NB4 (cell line): ENCODE data around the gene PHF21B.

Source experiments
- DNase-seq: peaks from one replicate; pipeline ENCODE4 v3.0.0; 2010; ENCODE audit warnings: low read depth
- H3K4me3 ChIP-seq: one replicate; pipeline ENCODE4 v1.5.1; 2011; ENCODE audit warnings: mild to moderate bottlenecking, low read depth, low read length, moderate library complexity
- MYC ChIP-seq: IDR thresholded peaks from 2 replicates; pipeline ENCODE4 v1.6.1; 2011; ENCODE audit warnings: low read depth, low read length
- POLR2A ChIP-seq: IDR thresholded peaks from 2 replicates; pipeline ENCODE4 v1.6.1; 2011; ENCODE audit warnings: mild to moderate bottlenecking; ENCODE audit not compliant: insufficient read length; ENCODE audit errors: extremely low read depth
- TF ChIP-seq, protein P1 (sequence below): IDR thresholded peaks from 2 replicates; pipeline ENCODE4 v1.6.1; 2011; ENCODE audit warnings: low read depth, low read length
- TF ChIP-seq, protein P2 (sequence below): IDR thresholded peaks from one replicate; pipeline ENCODE4 v1.5.1; 2012; ENCODE audit warnings: low read depth, low read length

PHF21B gene

DNA sequence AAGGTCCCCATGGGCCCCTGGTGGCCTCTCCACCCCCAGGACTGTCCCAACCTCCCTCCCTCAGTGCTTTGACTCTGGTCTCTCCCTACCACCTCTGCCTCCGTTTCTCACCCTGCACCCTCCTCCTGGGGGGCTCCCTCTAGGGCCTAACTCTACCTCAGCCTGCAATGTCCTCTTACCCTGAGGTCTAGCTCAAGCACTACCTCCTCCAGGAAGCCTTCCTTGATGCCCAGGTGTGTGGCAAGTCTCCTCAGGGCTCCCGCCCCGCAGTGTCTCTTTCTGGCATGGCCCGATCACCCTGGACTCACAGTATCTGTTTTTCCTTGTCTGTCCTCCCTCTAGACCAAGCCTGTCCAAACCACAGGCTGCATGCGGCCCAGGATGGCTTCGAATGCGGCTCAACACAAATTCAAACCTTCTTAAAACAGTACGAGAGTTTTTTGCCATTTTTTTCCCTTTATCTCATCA is 90.8 kb downstream of the PHF21B start:
- TF ChIP-seq MYC (no peak), POLR2A (no peak)
- TF ChIP-seq, protein P1, sequence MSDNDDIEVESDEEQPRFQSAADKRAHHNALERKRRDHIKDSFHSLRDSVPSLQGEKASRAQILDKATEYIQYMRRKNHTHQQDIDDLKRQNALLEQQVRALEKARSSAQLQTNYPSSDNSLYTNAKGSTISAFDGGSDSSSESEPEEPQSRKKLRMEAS: no peak
- TF ChIP-seq, protein P2, sequence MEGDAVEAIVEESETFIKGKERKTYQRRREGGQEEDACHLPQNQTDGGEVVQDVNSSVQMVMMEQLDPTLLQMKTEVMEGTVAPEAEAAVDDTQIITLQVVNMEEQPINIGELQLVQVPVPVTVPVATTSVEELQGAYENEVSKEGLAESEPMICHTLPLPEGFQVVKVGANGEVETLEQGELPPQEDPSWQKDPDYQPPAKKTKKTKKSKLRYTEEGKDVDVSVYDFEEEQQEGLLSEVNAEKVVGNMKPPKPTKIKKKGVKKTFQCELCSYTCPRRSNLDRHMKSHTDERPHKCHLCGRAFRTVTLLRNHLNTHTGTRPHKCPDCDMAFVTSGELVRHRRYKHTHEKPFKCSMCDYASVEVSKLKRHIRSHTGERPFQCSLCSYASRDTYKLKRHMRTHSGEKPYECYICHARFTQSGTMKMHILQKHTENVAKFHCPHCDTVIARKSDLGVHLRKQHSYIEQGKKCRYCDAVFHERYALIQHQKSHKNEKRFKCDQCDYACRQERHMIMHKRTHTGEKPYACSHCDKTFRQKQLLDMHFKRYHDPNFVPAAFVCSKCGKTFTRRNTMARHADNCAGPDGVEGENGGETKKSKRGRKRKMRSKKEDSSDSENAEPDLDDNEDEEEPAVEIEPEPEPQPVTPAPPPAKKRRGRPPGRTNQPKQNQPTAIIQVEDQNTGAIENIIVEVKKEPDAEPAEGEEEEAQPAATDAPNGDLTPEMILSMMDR: no peak
- no peak overlapping the region for H3K4me3 ChIP-seq

DNA sequence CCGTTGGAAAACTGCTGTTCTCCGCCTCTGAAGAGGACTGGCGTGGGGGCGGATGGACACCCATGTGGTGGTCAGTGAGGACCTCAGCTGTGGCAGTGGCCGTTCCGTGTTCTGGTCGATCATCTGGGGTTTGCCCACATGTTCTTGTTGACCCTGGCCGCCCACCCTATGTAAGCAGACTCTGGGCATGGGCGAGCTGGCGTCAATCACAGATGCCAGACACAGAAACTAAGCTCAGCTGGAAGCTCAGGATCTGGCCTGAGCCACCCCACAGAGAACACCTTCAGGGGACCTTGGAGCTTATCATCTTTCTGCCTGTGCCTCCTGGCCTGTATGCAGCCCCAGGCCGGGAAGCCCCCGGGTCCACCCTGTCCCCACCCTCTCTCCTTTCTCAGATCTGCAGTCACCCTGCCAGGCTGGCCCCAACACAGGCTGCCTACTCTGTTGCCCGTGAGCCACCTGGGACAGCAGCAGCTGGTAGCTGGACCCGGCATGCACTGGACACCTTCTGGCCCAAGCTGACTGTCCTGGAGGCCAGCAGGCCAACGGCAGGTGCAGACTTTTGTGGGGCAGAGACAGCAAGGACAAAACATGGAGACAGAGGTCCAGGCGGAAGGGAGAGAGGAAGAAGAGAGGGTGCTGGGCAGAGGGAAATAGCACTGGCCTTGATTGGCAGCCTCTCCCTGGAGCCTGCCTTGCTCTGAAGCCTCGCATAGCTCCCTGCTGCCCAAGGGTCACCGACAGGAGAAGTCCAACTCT is 91.5 kb downstream of the PHF21B start:
- DNase-seq: no peak
- H3K4me3 ChIP-seq: no peak overlapping the region
- TF ChIP-seq, protein P1: no peak
- TF ChIP-seq MYC: no peak
- TF ChIP-seq, protein P2: no peak
- TF ChIP-seq POLR2A: no peak

More for the DNA sequence above, 90.8 kb downstream of the PHF21B start:
- no peak for DNase-seq

DNA sequence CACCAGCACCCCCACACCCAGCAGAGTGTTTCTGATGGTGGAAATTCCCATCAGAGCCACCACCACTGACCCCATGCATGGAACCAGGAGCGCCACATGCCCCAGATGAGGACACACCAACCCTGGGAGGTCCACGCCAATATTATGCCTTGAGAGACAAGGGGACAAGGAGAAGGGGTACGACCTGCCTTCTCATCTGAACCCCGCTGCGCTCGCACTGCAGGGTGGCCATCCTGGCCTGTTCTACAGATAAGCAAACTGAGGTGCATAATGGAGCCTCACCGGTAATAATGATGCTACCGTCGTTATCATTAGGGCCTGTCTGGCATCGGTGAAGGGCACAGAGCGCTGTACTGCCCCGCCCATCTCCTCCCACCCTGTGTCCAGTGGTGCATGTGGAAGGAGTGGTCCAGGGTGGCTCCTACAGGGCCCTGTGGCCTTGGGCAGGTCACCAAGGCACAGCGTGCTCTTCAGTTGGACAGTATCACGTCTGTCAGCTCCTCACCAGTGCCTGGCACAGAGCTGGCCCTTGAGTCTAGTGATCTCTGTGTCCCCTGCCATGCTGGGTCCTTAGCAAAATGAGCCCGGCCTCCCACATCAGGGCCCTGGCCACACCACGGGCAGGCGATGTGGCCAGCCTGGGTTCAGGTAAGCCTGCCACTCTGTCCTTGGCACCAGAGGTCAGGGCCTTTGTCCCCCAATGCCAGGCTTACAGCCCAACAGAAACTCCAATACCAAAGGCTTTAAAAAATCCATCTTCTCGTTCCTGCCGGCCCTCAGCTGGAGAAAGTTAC is 92.2 kb downstream of the PHF21B start:
- TF ChIP-seq MYC (no peak), POLR2A (no peak)
- TF ChIP-seq, protein P1: no peak
- TF ChIP-seq, protein P2: no peak
- H3K4me3 ChIP-seq: no peak overlapping the region

DNA sequence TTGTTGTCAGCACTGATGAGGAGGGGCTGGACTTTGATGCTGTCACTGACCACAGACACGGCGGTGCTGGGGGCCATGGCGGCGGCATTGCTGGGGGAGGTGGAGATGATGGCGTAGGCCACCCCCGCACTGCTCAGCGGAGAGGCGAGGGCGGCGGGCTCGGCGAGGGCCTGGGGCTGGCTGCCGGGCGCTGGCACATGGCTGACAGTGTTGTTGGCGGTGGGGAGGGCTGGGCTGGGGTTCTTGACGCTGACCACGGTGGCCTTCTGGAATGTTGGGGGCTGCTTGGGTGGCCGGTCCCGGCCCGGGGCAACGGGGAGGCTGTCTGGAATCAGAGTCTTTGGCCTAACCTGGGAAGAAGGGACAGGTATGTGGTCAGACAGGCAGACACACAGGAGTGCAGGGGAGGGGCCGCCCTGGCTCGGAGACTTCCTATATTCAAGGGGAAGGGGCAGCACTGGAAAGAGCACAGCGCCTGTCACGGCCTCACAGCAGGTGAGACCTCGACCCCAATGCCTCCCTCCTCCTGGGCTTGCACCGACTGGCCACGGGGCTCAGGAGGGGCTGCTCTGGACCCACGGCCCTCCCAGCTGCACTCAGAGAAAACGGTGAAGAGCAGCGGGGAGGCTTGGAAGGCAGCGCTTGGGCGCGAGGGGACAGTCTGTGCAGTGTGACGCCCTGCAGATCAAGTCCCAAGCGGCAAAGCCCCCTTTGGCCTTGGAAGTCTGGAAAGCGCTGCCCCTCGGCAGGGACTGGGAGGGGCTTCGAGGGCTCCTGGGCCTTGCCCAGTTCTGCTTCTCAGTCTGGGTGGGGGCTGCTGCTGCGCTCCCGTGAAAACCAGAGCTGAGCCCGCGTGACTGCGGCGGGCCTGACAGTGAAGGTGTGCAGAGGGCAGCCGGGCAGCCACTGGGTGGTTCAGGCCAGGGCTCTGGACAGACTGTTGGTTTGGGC is 93.2 kb downstream of the PHF21B start:
- TF ChIP-seq MYC: no peak
- TF ChIP-seq POLR2A: no peak
- TF ChIP-seq, protein P2: no peak
- TF ChIP-seq, protein P1: no peak
- H3K4me3 ChIP-seq: no peak overlapping the region
- no peak for DNase-seq

More for the DNA sequence above, 92.2 kb downstream of the PHF21B start:
- DNase-seq: no peak

DNA sequence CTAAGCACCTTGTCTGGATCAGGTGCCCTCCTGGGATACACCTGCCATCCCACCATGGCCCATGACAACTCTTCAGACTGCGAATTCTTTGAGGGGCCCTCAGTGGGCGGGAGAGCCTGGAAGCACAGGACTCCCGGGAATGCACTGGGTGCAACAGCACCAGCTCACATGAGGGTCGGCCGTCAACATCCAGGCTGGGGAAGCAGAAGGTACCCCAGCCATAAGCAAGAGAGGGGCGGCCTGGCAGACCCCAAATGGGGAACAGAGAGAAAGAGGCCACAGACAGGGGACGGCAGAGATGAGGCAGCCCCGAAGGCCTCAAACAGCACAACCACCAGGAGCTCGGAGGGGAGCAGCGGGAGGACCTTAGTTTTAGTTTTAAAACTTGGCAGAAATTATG is 94.4 kb downstream of the PHF21B start:
- no peak overlapping the region for H3K4me3 ChIP-seq
- no peak for DNase-seq
- TF ChIP-seq, protein P1: no peak
- TF ChIP-seq MYC (no peak), POLR2A (no peak)
- TF ChIP-seq, protein P2: no peak
